SK-N-SH (cell line): ENCODE results near the gene NIT1.

Source experiments
- EP300 ChIP-seq, 2 experiments: IDR thresholded peaks; 2 replicates each; pipeline versions ENCODE4 v1.4.0 to v1.6.1; 2012; ENCODE audit warnings: borderline replicate concordance in 1 of 2, low read depth in 1 of 2, low read length in 1 of 2
- EZH2phosphoT487 ChIP-seq: fragments of 200-600 bp; sonication (generic); IDR thresholded peaks from 2 replicates; pipeline ENCODE4 v1.6.1; 2017; ENCODE audit warnings: low read depth, mixed run types, mild to moderate bottlenecking, antibody characterized with exemption, moderate library complexity, borderline replicate concordance
- FOXM1 ChIP-seq: IDR thresholded peaks from 2 replicates; pipeline ENCODE4 v1.4.0; 2012; ENCODE audit warnings: low read depth, mild to moderate bottlenecking
- JUND ChIP-seq: IDR thresholded peaks from 2 replicates; pipeline ENCODE4 v1.4.0; 2012
- MXI1 ChIP-seq: IDR thresholded peaks from 2 replicates; pipeline ENCODE4 v1.6.1; 2012; ENCODE audit warnings: mild to moderate bottlenecking, low read depth, low read length, improper control_type of control experiment
- NFIC ChIP-seq: IDR thresholded peaks from 2 replicates; pipeline ENCODE4 v1.4.0; 2012; ENCODE audit warnings: borderline replicate concordance
- NRF1 ChIP-seq: IDR thresholded peaks from 2 replicates; pipeline ENCODE4 v1.6.1; 2012; ENCODE audit warnings: low read depth, mild to moderate bottlenecking, low read length
- POLR2AphosphoS5 ChIP-seq: IDR thresholded peaks from 2 replicates; pipeline ENCODE4 v1.6.1; 2012; ENCODE audit warnings: low read depth, low read length
- RAD21 ChIP-seq: IDR thresholded peaks from 2 replicates; pipeline ENCODE4 v1.6.1; 2012; ENCODE audit warnings: mild to moderate bottlenecking, low read length
- RXRA ChIP-seq: IDR thresholded peaks from 2 replicates; pipeline ENCODE4 v1.4.0; 2012; ENCODE audit warnings: low read depth, mild to moderate bottlenecking, borderline replicate concordance
- SIN3A ChIP-seq: IDR thresholded peaks from 2 replicates; pipeline ENCODE4 v1.6.1; 2012; ENCODE audit warnings: low read depth, mild to moderate bottlenecking, low read length, moderate library complexity, borderline replicate concordance
- TF ChIP-seq, protein P1 (sequence below): fragments of 200-600 bp; sonication (generic); IDR thresholded peaks from 2 replicates; pipeline ENCODE4 v1.6.1; 2017; ENCODE audit warnings: antibody characterized with exemption, mild to moderate bottlenecking, moderate library complexity
- TF ChIP-seq, protein P2 (sequence below): fragments of 150-350 bp; IDR thresholded peaks from 2 replicates; pipeline ENCODE4 v1.6.1; 2017; ENCODE audit warnings: antibody characterized with exemption, low read length, low read depth, borderline replicate concordance

DNA sequence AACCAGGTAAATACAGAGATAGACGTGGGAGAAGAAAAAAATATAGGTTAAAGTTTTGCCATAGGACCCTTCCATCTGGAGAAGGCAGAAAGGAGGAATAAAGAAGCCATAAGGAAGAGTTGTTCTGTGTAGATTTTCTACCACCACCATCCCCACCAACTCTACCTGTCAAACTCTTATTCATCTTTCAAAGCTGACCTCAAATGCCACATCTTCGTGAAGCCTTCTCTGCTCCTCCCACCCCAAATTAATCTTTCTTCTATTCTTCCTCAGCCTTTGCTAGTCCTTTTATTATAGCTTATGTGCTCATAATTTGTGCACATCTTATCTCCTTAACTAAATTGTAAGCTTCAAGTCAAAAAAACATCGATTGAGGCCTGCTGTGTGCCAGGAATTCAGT is 27.3 kb upstream of the NIT1 start:
- TF ChIP-seq POLR2AphosphoS5 (no peak), RAD21 (no peak), EZH2phosphoT487 (no peak), RXRA (no peak), JUND (no peak), NRF1 (no peak), SIN3A (no peak), FOXM1 (no peak), EP300 (IDR thresholded peaks at IDR 0.05; ENCODE audit: borderline replicate concordance in 1 of 2, low read depth in 1 of 2, low read length in 1 of 2) (no peak), MXI1 (no peak), NFIC (no peak)
- TF ChIP-seq, protein P1, sequence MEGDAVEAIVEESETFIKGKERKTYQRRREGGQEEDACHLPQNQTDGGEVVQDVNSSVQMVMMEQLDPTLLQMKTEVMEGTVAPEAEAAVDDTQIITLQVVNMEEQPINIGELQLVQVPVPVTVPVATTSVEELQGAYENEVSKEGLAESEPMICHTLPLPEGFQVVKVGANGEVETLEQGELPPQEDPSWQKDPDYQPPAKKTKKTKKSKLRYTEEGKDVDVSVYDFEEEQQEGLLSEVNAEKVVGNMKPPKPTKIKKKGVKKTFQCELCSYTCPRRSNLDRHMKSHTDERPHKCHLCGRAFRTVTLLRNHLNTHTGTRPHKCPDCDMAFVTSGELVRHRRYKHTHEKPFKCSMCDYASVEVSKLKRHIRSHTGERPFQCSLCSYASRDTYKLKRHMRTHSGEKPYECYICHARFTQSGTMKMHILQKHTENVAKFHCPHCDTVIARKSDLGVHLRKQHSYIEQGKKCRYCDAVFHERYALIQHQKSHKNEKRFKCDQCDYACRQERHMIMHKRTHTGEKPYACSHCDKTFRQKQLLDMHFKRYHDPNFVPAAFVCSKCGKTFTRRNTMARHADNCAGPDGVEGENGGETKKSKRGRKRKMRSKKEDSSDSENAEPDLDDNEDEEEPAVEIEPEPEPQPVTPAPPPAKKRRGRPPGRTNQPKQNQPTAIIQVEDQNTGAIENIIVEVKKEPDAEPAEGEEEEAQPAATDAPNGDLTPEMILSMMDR, result no peak
- TF ChIP-seq, protein P2, sequence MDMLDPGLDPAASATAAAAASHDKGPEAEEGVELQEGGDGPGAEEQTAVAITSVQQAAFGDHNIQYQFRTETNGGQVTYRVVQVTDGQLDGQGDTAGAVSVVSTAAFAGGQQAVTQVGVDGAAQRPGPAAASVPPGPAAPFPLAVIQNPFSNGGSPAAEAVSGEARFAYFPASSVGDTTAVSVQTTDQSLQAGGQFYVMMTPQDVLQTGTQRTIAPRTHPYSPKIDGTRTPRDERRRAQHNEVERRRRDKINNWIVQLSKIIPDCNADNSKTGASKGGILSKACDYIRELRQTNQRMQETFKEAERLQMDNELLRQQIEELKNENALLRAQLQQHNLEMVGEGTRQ, result no peak
